NCI-H2196 treated with DMSO at 0.1 percent for 48 hours (cell line): Measurements from ENCODE around the gene ORM1.
"Not testable (repeated sequence)": the region's sequence is repeated elsewhere in the genome, so short reads cannot be mapped to it uniquely, and the experiment has no call there.

Experiments
- DNase-seq: peaks from one replicate; lab custom pipeline; 2025; ENCODE audit not compliant: unreplicated experiment; lab: John Stamatoyannopoulos, UW

ORM1 gene

GRCh38 chr9:114322831-114323531 lies at the start of gene ORM1:
Gene ORM1, plus strand, starts transcription at chr9:114323098. Its CDS starts 36 bp downstream, at chr9:114323134.
- not testable (repeated sequence) for DNase-seq

- no peak for DNase-seq
Measured at GRCh38 chr9:114273461-114273881, 49.4 kb upstream of the ORM1 start.

DNA sequence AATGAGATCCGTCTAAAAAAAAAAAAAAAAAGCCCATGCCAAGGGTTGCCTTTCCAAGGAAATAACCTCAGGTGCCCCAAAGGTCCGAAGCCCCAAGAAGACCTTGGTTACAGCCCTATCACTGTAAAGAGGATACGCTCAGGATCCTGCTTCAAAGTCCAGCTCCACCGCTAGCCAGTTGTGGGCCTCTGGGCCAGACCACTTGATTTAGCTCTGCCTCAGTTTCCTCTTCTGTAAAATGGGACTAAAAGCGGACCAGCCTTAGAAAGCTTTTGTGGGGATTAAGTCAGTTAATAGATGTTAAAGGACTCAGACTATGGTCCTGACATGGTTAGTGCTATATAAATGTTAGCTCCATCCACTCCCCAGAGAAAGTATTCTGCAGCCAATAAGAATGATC lies 48.7 kb upstream of the ORM1 start:
- no peak for DNase-seq

GRCh38 chr9:114275246-114276004 lies 47.5 kb upstream of the ORM1 start:
- no peak for DNase-seq

GRCh38 chr9:114276908-114277821 lies 45.7 kb upstream of the ORM1 start:
- DNase-seq = no peak

DNA sequence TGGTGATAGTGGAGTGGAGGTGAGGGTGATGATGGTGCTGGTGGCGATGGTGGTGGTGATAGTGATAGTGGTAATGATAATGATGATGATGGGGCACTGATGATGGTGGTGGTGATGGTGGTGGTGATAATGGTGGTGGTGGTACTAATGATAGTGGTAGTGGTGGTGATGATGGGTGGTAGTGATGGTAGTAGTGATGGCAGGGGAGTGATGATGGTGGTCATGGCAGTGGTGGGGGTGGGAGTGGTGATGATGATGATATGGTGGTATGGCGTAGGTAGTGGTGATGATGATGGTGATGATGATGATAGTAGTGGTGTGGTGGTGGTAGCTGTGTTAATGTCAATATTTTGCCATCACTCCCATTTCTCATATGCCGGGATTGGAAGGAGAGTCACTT lies 44.5 kb upstream of the ORM1 start:
- DNase-seq = no peak

- DNase-seq = no peak
Measured at GRCh38 chr9:114278881-114279570, 43.9 kb upstream of the ORM1 start.

- no peak for DNase-seq
Measured at GRCh38 chr9:114279693-114280092, 43.2 kb upstream of the ORM1 start.

- DNase-seq = no peak
Measured at GRCh38 chr9:114280636-114281472, 42.0 kb upstream of the ORM1 start.

DNA sequence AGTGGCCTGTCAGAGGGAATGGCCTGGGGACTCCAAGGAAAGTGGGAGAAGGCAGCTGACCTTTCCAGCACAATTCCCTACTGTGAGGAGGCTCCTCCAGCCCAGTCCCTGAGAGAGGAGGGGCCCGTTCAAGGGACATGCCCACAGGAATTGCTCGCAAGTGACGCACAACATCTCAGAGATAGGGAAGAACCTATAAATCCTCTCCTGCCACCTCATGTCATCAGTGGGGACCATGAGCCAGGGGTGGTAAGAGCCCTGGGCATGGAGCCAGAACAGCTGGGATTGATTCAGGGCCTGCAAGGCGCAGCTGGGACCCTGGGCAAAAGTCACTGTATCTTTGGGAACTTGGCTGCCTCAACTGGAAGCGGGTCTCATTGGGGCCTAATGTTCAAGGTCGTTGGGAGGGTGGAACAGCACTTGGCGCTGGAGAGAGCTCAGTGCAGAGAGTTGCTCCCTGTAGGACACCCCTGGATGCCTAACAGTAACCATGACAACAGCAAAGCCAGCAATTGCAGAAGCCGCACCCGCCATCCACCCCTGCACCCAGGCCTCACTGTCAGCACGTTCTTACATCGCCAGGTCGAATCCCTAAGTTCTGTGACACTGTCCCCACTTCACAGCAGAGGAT lies 41.3 kb upstream of the ORM1 start:
- DNase-seq = no peak

- no peak for DNase-seq
Measured at GRCh38 chr9:114282104-114282485, 40.8 kb upstream of the ORM1 start.

GRCh38 chr9:114282507-114282906 lies 40.4 kb upstream of the ORM1 start:
- no peak for DNase-seq

DNA sequence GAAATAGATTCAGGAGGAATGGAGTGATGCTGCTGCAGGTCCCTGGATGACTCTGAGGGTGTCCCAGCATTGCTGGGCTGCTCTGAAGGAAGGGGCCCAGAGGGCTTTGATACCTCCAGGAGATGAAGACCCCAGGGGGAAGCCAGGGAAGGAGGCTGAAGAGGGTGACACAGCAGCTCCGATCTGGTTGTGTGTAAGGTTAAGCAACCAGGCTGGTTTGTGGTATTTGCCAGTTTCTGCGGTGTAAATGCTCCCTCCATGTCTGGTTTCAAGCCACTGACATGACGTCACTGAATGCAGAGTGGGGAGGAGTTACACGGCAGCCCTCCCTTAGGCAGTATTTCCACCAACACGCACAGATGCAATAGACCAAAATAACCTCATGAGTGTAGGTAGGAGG lies 40.0 kb upstream of the ORM1 start:
- DNase-seq = no peak

DNA sequence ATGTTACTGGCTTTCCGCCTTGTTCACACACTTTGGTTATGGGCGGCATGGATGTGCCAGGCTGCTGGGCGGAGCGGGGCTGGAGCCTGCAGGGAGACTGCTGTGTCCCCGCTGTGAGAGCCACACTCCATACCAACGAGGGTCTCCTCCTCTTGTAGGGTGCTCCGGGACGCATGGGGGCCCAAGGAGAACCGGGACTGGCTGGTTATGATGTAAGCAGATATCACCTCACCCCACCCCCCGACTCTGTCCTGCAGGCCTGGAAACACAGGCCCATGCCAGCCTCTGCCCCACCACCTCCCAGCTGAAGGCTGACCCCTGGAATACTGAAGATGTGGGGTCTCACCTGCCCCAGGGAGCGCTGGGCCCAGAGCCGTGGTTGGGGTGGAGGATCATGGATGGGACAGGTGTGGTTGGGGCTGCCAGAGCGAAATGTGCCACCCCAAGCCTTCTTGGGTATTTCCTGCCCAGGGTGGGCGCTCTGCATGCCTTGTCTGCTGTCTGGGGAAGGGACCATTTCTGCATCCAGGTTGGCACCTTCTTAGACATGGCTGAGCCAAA lies 39.3 kb upstream of the ORM1 start:
- DNase-seq = no peak

- DNase-seq = no peak
Measured at GRCh38 chr9:114284316-114285060, 38.4 kb upstream of the ORM1 start.

- no peak for DNase-seq
Measured at GRCh38 chr9:114285166-114285867, 37.6 kb upstream of the ORM1 start.

DNA sequence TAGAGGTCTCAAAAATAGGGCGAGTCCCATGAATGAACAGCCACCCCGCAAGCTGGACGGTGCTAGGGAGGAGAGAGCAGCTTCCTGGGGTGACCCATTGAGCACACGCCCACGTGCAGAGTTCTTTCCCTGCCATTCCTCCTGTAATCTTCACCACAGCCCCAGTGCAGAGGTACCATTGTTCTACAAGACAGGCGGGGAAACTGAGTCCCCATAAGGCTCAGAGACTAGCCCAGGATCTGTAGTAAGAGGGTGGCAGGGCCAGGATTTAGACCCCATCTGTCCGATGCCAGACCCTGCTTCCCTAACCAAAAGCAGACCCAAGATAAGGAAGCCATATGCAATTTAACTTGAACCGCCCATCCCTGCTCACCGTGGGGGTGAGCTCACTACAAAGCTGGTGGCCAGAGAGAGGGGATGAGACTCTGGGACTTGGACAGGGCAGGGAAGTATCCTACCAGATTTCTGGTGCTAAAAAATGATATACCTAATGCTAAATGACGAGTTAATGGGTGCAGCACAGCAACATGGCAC lies 36.7 kb upstream of the ORM1 start:
- no peak for DNase-seq
